Colonic mucosa (tissue), 4 donors: ENCODE results near the gene MCC. TPM values are rescaled to one million over a fixed set of nuclear protein-coding genes. Genes with fewer than 3 reads are reported as not detected.

ENCODE experiments used
- DNase-seq: peaks from one replicate; pipeline ENCODE4 v3.0.0-alpha.2; 2020
- H3K27ac ChIP-seq: fragments of 200-600 bp; one replicate; pipeline ENCODE4 v1.8.0; 2021
- H3K27me3 ChIP-seq: fragments of 200-600 bp; one replicate; pipeline ENCODE4 v1.8.0; 2021
- H3K36me3 ChIP-seq: fragments of 200-600 bp; one replicate; pipeline ENCODE4 v1.8.0; 2021
- H3K4me1 ChIP-seq: fragments of 200-600 bp; one replicate; pipeline ENCODE4 v1.8.0; 2021; ENCODE audit warnings: mild to moderate bottlenecking
- H3K4me3 ChIP-seq: fragments of 200-600 bp; one replicate; pipeline ENCODE4 v1.8.0; 2021
- H3K9ac ChIP-seq, 2 donors: one replicate each; pipeline ENCODE4 v1.7.0; 2013; ENCODE audit warnings: control low read depth in 2 of 2, low read depth in 2 of 2, low read length in 2 of 2
- H3K9me3 ChIP-seq: fragments of 200-600 bp; one replicate; pipeline ENCODE4 v1.8.0; 2021
- CTCF ChIP-seq: fragments of 200-600 bp; IDR thresholded peaks from one replicate; pipeline ENCODE4 v1.8.0; 2022; ENCODE audit warnings: antibody characterized with exemption, mild to moderate bottlenecking
- intact Hi-C: fragments of 100-400 bp; cut with DNase I; formaldehyde crosslinking; loops from one replicate; pipeline ENCODE4 v1.14.1; 2022
- total RNA-seq, 2 donors: library from RNA; stranded (reverse); fragmentation: NEBNext Ultra II Directional in 1 of 2; extraction: Animal tissue kit (Norgen Biotek cat#: 25700) in 1 of 2; gene quantifications; one replicate each; pipeline ENCODE4 v1.2.1, GENCODE V29; 2021
- donor health status: healthy.
- donor health status: DM: no; HTN: no; CAD: no.
- donor health status: DM: no; HTN: no; CAD: no.

The MCC gene
- total RNA-seq, 2 donors from 2014 or later = 1.9 to 3.1 TPM

- no peak for DNase-seq
- H3K4me1 ChIP-seq = no peaks in the 10 kb centered on the region
- no peaks in the 10 kb centered on the region for H3K27me3 ChIP-seq
- H3K9ac ChIP-seq = no peak overlapping the region
- H3K27ac ChIP-seq = no peak overlapping the region
- H3K36me3 ChIP-seq = no peaks in the 10 kb centered on the region
- no peak for TF ChIP-seq CTCF
- H3K9me3 ChIP-seq = no peaks in the 10 kb centered on the region
- no peak overlapping the region for H3K4me3 ChIP-seq
- intact Hi-C loops = no loop called here
Measured at GRCh38 chr5:113225259-113225658, 263.0 kb downstream of the MCC start.

GRCh38 chr5:113224605-113225065 is 263.6 kb downstream of the MCC start:
- H3K9me3 ChIP-seq = no peaks in the 10 kb centered on the region
- DNase-seq = no peak
- no peak for TF ChIP-seq CTCF
- no peaks in the 10 kb centered on the region for H3K36me3 ChIP-seq
- intact Hi-C loops = no loop called here
- no peaks in the 10 kb centered on the region for H3K27me3 ChIP-seq
- H3K4me3 ChIP-seq = no peak overlapping the region
- no peak overlapping the region for H3K27ac ChIP-seq
- no peaks in the 10 kb centered on the region for H3K4me1 ChIP-seq
- no peak overlapping the region for H3K9ac ChIP-seq

GRCh38 chr5:113223831-113224604 is 264.2 kb downstream of the MCC start:
- no peaks in the 10 kb centered on the region for H3K27me3 ChIP-seq
- H3K36me3 ChIP-seq = no peaks in the 10 kb centered on the region
- intact Hi-C loops = no loop called here
- H3K4me1 ChIP-seq = no peaks in the 10 kb centered on the region
- no peak for DNase-seq
- no peak overlapping the region for H3K9ac ChIP-seq
- no peaks in the 10 kb centered on the region for H3K9me3 ChIP-seq
- TF ChIP-seq CTCF = no peak
- no peak overlapping the region for H3K4me3 ChIP-seq
- no peak overlapping the region for H3K27ac ChIP-seq

GRCh38 chr5:113223315-113223714 is 264.9 kb downstream of the MCC start:
- intact Hi-C loops = no loop called here
- DNase-seq = no peak
- no peak overlapping the region for H3K9ac ChIP-seq
- no peaks in the 10 kb centered on the region for H3K4me1 ChIP-seq
- H3K27ac ChIP-seq = no peak overlapping the region
- no peaks in the 10 kb centered on the region for H3K9me3 ChIP-seq
- no peaks in the 10 kb centered on the region for H3K27me3 ChIP-seq
- H3K36me3 ChIP-seq = no peaks in the 10 kb centered on the region
- H3K4me3 ChIP-seq = no peak overlapping the region
- TF ChIP-seq CTCF = no peak

GRCh38 chr5:113221294-113222176 is 266.7 kb downstream of the MCC start:
- no peaks in the 10 kb centered on the region for H3K9me3 ChIP-seq
- H3K4me3 ChIP-seq = no peak overlapping the region
- no peak overlapping the region for H3K9ac ChIP-seq
- no peaks in the 10 kb centered on the region for H3K27me3 ChIP-seq
- DNase-seq = no peak
- no peak for TF ChIP-seq CTCF
- intact Hi-C loops = no loop called here
- H3K4me1 ChIP-seq = no peaks in the 10 kb centered on the region
- no peaks in the 10 kb centered on the region for H3K36me3 ChIP-seq
- H3K27ac ChIP-seq = no peak overlapping the region
